Endodermal cell (in vitro differentiated cells): Measurements from ENCODE around the gene RPL36AL. TPM values are rescaled to one million over a fixed set of nuclear protein-coding genes. Genes with fewer than 3 reads are reported as not detected.
A peak's percentile ranks its signal among the peaks of the same experiment; 100 is the strongest.
"Not testable (repeated sequence)": the region's sequence is repeated elsewhere in the genome, so short reads cannot be mapped to it uniquely, and the experiment has no call there.

ENCODE experiments used
- DNase-seq: peaks from one replicate; pipeline ENCODE4 v3.0.0-alpha.2; 2017
- H3K27ac ChIP-seq: 2 replicates; pipeline ENCODE4 v1.5.1; 2013; ENCODE audit warnings: mild to moderate bottlenecking, low read depth, low read length, moderate library complexity
- H3K27me3 ChIP-seq: 2 replicates; pipeline ENCODE4 v1.6.1; 2013; ENCODE audit warnings: mild to moderate bottlenecking, low read length, moderate library complexity; ENCODE audit not compliant: insufficient read depth, control insufficient read depth, poor library complexity, severe bottlenecking
- H3K36me3 ChIP-seq: 2 replicates; pipeline ENCODE4 v1.7.0; 2013; ENCODE audit warnings: mild to moderate bottlenecking, low read length, moderate library complexity; ENCODE audit not compliant: control insufficient read depth, insufficient read depth
- H3K4me1 ChIP-seq: one replicate; pipeline ENCODE4 v1.7.0; 2013; ENCODE audit warnings: low read length; ENCODE audit not compliant: control insufficient read depth, insufficient read depth
- H3K4me3 ChIP-seq: 2 replicates; pipeline ENCODE4 v1.5.1; 2013; ENCODE audit warnings: mild to moderate bottlenecking, low read length, moderate library complexity
- H3K9ac ChIP-seq: 2 replicates; pipeline ENCODE4 v1.6.1; 2013; ENCODE audit warnings: mild to moderate bottlenecking, low read length, moderate library complexity; ENCODE audit not compliant: poor library complexity, severe bottlenecking; ENCODE audit errors: extremely low read depth
- H3K9me3 ChIP-seq: 2 replicates; pipeline ENCODE4 v1.6.1; 2013; ENCODE audit warnings: mild to moderate bottlenecking, low read length, moderate library complexity; ENCODE audit not compliant: control insufficient read depth
- H3K27ac Mint-ChIP-seq: 2 replicates; pipeline ENCODE4 v1.8.0; 2020; ENCODE audit warnings: mixed read lengths
- H3K27me3 Mint-ChIP-seq: 2 replicates; pipeline ENCODE4 v1.8.0; 2021; ENCODE audit warnings: mild to moderate bottlenecking, mixed read lengths; ENCODE audit not compliant: insufficient read depth
- H3K36me3 Mint-ChIP-seq: 2 replicates; pipeline ENCODE4 v1.8.0; 2020; ENCODE audit warnings: low read depth, mixed read lengths
- H3K4me1 Mint-ChIP-seq: 2 replicates; pipeline ENCODE4 v1.8.0; 2020; ENCODE audit warnings: mixed read lengths
- H3K4me3 Mint-ChIP-seq: 2 replicates; pipeline ENCODE4 v1.8.0; 2020; ENCODE audit warnings: mild to moderate bottlenecking, moderate library complexity, mixed read lengths
- H3K9me3 Mint-ChIP-seq: 2 replicates; pipeline ENCODE4 v1.8.0; 2020; ENCODE audit warnings: mild to moderate bottlenecking, mixed read lengths
- WGBS, 2 experiments: methylation state at CpG; one replicate each; pipeline versions ENCODE4 v1.1.5 to v1.1.7; 2013; ENCODE audit warnings: missing lambda C conversion rate in 2 of 2, mixed read lengths in 1 of 2; ENCODE audit not compliant: insufficient coverage in 1 of 2, insufficient read length in 1 of 2; 5-methylcytosine and 5-hydroxymethylcytosine counted together
- long read RNA-seq, 4 experiments: library from polyadenylated mRNA in 2 of 4; library from RNA in 1 of 4; library from capped mRNA in 1 of 4; stranded (forward) in 3 of 4; unstranded in 1 of 4; transcript quantifications; one replicate each; pipeline ENCODE4 v2.0.0, GENCODE V29; 2020 to 2021; ENCODE audit warnings: inconsistent platforms in 1 of 4
- polyA plus RNA-seq, 2 experiments: library from polyadenylated mRNA; stranded (reverse); fragments of 50-300 nt; gene quantifications; one replicate each; pipeline ENCODE4 v1.2.3, GENCODE V29; 2013
- total RNA-seq, 2 donors: library from RNA; stranded (reverse); fragmentation: NEBNext Ultra II Directional in 1 of 2; extraction: Animal tissue kit (Norgen Biotek cat#: 25700) in 1 of 2; gene quantifications; 2 replicates in 1 of 2; 3 replicates in 1 of 2; pipeline ENCODE4 v1.2.1, GENCODE V29; 2021
- TF ChIP-seq, protein P1 (sequence below): fragments of 200-600 bp; sonication (generic); conservative IDR thresholded peaks from 2 replicates; pipeline ENCODE4 v1.5.0; 2021; ENCODE audit warnings: antibody characterized with exemption, mild to moderate bottlenecking

The RPL36AL gene
- total RNA-seq: 100 to 1,000 TPM; 167 to 176 TPM
- 168 TPM for polyA plus RNA-seq (2013, experiment 1 of 2)
- 166 TPM for polyA plus RNA-seq (2013, experiment 2 of 2)
- long read RNA-seq, experiment 1, transcript RPL36AL-201 (2 exons, 746 nt): major isoform, 77 of 97 reads
- long read RNA-seq, experiment 1, partial matches to known transcripts: 18 of 97 reads
- long read RNA-seq, experiment 1, other reads (novel, unspliced or antisense): 2 of 97 reads
- long read RNA-seq, experiment 2, transcript RPL36AL-201 (2 exons, 746 nt): major isoform, 138 of 139 reads
- long read RNA-seq, experiment 2, partial matches to known transcripts: 0 of 139 reads
- long read RNA-seq, experiment 2, other reads (novel, unspliced or antisense): 1 of 139 reads
- long read RNA-seq, experiment 3, transcript RPL36AL-201 (2 exons, 746 nt): major isoform, 48 of 49 reads
- long read RNA-seq, experiment 3, partial matches to known transcripts: 1 of 49 reads
- long read RNA-seq, experiment 3, other reads (novel, unspliced or antisense): 0 of 49 reads
- long read RNA-seq, experiment 4, partial matches to known transcripts: 0 of 5 reads
- long read RNA-seq, experiment 4, other reads (novel, unspliced or antisense): 1 of 5 reads

GRCh38 chr14:49620182-49621113 lies at the start of gene RPL36AL, which contains the start of gene MGAT2:
TSS of gene RPL36AL (minus strand) at chr14:49620626. CDS start at chr14:49619104, 1,522 bp downstream.
TSS of gene MGAT2 (plus strand) at chr14:49620799. CDS start at chr14:49621269, 470 bp downstream.
- no peaks in the 10 kb centered on the region for H3K9me3 ChIP-seq
- peak within 1 kb of the TSS; percentile 88 for H3K9ac ChIP-seq
- Mint-ChIP-seq H3K27ac (peak within 1 kb of the TSS; percentile 97), H3K4me3 (peak within 1 kb of the TSS; percentile 98), H3K27me3 (no peaks in the 10 kb centered on the region), H3K36me3 (peaks cover 19% of the 10 kb centered on the region), H3K4me1 (peaks cover 16% of the 10 kb centered on the region), H3K9me3 (no peaks in the 10 kb centered on the region)
- H3K27ac ChIP-seq: peak within 1 kb of the TSS; percentile 93
- peak within 1 kb of the TSS; percentile 91 for H3K4me3 ChIP-seq
- H3K36me3 ChIP-seq: peaks cover 52% of the 10 kb centered on the region
- WGBS, 2 experiments: 0% methylated on average over 55 to 85 of the region's 85 CpGs
- DNase-seq: peak; percentile 99
- no peaks in the 10 kb centered on the region for H3K27me3 ChIP-seq
- TF ChIP-seq, protein P1, sequence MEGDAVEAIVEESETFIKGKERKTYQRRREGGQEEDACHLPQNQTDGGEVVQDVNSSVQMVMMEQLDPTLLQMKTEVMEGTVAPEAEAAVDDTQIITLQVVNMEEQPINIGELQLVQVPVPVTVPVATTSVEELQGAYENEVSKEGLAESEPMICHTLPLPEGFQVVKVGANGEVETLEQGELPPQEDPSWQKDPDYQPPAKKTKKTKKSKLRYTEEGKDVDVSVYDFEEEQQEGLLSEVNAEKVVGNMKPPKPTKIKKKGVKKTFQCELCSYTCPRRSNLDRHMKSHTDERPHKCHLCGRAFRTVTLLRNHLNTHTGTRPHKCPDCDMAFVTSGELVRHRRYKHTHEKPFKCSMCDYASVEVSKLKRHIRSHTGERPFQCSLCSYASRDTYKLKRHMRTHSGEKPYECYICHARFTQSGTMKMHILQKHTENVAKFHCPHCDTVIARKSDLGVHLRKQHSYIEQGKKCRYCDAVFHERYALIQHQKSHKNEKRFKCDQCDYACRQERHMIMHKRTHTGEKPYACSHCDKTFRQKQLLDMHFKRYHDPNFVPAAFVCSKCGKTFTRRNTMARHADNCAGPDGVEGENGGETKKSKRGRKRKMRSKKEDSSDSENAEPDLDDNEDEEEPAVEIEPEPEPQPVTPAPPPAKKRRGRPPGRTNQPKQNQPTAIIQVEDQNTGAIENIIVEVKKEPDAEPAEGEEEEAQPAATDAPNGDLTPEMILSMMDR: peak; percentile 63
- no peaks in the 10 kb centered on the region for H3K4me1 ChIP-seq

- no peaks in the 10 kb centered on the region for H3K9me3 Mint-ChIP-seq
- no peaks in the 10 kb centered on the region for H3K27me3 Mint-ChIP-seq
- no peaks in the 10 kb centered on the region for H3K9me3 ChIP-seq
- H3K9ac ChIP-seq: no peak overlapping the region
- peaks cover 5% of the 10 kb centered on the region for H3K36me3 Mint-ChIP-seq
- no peak overlapping the region for H3K4me3 ChIP-seq
- no peak overlapping the region for H3K27ac ChIP-seq
- DNase-seq: no peak
- no peaks in the 10 kb centered on the region for H3K4me1 ChIP-seq
- peaks cover 31% of the 10 kb centered on the region for H3K36me3 ChIP-seq
- no peaks in the 10 kb centered on the region for H3K27me3 ChIP-seq
- WGBS, 2 experiments: 100% methylated on average over 1 of the region's 2 CpGs; no CpG with 5 or more reads in 1 of the 2 experiments
- TF ChIP-seq, protein P1: no peak
- no peak overlapping the region for H3K4me3 Mint-ChIP-seq
- no peaks in the 10 kb centered on the region for H3K4me1 Mint-ChIP-seq
- H3K27ac Mint-ChIP-seq: no peak overlapping the region
Measured at GRCh38 chr14:49659526-49660455, 39.4 kb upstream of the RPL36AL start.

- not testable (repeated sequence) for H3K27ac ChIP-seq, H3K27me3 ChIP-seq, H3K9me3 Mint-ChIP-seq, H3K4me3 Mint-ChIP-seq, H3K9ac ChIP-seq, H3K4me3 ChIP-seq, H3K27me3 Mint-ChIP-seq, DNase-seq, H3K9me3 ChIP-seq, H3K4me1 Mint-ChIP-seq, H3K4me1 ChIP-seq, H3K27ac Mint-ChIP-seq
- WGBS, 2 experiments: 96 to 100% methylated on average over 2 to 5 of the region's 6 CpGs
- peaks cover 29% of the 10 kb centered on the region for H3K36me3 ChIP-seq
- peaks cover 13% of the 10 kb centered on the region for H3K36me3 Mint-ChIP-seq
Measured at GRCh38 chr14:49657500-49657899, 37.1 kb upstream of the RPL36AL start.
